CD4-positive, alpha-beta T cell treated with Interferon alpha-2 for 1 hour (primary cell): ENCODE data around the gene EVA1A.

ENCODE experiments used
- DNase-seq, 2 donors: peaks; one replicate each; pipeline ENCODE4 v3.0.0-alpha.2; 2020 to 2022

EVA1A gene

DNA sequence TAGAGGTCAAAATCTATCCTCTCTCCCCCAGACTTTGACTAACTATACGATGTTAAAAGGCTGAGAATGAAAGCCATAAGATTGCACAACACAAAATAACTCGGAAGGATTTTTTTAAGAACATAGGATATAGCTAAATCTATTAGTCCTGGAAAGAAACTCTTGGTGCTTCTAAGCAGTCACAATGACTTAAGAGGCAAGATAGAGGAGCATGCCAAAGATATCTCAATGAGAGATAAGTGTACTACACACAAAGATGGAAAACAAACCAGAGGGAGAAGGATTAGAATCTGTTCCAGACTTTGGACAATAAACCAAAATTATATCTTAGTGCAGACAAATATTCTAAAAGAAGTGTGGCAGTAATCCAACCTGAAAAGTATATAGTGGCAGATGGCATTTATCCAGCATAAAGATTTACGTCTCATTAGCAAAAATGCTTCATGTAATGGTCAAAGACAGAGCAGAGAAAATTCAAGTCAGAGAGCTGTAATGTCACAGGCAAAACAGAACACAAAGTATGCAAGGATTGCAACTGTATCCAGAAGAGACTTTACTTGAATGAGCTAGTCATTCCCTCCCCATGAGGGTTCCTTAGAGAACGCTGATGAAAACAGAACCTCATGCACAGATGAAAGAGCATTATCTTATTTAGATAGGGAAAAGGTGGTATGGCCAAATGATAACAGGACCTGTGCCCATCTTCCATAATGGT lies 28.8 kb upstream of the EVA1A start:
- DNase-seq: no peak

DNA sequence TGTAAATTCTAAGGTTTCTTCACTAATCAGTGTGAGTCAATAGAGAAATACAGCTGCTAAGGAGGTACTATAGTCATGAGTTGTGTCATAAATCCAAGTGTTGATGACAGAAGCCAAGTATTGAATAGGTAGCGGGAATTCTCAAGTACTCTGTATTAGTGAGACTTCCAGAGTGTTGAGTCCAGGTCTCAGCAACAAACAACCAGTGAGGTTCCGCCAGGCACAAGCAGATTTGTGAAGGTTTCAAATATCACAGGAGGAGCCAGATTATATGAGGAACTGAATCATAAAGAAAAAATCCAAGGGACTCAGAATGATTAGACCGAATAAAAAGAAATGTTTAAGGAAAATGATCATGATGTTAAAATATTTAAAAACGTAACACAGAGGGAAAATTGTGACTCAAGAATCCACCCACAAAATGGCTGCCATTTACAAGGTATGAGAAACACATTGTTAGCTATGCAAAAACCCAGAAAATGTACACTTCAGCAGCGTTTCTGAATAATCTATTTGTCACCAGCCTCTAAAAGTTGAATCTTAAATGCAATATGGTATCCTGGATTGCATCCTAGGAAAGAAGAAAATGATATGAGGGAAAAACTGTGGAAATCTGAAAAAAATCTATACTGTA lies 27.3 kb upstream of the EVA1A start:
- DNase-seq: no peak

DNA sequence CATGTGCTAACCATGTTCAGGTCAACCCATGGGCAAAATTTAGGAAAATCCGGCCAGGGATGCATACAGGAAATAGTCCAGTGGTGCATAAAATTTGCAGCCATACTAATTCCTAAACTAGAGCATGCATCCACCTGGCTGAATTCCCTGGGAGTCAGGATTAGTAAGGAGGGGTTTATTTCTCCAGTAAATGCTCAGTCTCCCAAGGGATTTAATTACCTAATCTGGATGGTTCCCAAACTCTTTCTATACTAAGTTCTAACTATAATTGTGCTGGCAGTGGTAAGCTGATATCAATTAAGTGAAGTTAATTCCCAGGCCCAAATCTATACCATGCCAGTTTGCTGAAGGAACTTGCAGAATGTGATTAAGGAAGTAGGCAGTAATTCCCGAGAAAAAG lies 26.2 kb upstream of the EVA1A start:
- no peak for DNase-seq

DNA sequence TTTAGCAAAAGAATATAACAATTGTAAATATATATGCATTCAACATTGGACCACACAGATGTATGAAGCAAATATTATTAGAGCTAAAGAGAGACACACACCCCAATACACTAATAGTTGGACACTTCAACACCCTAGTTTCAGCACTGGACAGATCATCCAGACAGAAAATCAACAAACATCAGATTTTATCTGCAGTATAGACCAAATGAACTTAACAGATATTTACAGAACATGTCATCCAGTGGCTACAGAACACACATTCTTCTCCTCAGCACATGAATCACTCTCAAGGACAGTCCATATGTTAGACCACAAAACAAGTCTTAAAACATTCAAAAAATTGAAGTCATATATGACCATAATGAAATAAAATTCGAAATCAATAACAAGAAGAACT lies 22.1 kb upstream of the EVA1A start:
- DNase-seq: no peak

DNA sequence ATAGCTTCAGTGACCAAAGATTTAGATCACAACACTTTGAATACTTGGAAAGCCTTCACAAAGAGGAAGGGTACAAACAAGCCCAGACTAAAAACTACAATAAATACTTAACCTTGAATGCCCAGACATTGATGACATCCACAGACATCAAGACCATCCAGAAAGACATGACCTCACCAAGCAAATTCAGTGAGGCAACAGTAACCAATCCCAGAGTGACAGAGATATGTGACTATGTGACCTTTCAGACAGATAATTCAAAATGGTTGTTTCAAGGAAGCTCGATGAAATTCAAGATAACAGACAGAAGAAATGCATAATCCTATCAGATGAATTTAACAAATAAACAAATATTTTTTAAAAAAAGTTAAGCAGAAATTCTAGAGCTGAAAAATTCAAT lies 19.9 kb upstream of the EVA1A start:
- no peak for DNase-seq

DNA sequence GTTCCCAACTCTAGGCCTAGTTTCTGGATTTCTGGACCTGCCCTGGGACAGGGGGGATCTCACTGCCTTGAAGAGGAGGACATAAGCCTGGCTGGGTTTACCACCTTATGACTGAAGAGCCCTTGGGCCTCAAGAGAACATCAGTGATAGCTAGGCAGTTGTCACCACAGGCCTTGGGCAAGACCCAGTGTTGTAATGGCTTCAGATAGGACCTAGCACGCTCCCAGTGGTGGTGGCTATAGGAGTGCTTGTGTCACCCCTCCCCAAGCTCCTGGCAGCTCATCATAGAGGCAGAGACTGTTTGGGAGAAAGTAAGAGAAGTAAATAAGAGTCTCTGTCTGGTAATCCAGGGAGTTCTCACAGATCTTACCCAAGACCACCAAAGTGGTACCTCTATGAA lies 19.4 kb upstream of the EVA1A start:
- DNase-seq: no peak

DNA sequence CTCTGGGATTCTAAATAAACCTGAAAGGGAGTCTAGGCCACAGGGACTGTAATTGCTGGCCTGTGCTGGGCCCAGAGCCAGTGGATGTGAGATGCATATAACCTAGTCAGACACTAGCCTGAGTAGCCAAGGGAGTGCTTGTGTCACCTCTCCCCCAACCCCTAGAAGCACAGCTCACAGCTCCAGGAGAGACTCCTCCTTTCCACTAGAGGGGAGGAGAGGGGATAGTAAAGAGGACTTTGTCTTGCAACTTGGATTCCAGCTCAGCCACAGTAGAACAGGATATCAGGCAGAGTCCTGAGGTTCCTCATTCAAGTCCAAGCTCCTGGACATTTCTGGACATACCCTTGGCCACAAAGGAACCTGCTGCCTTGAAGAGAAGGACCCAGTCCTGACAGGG lies 18.4 kb upstream of the EVA1A start:
- no peak for DNase-seq

DNA sequence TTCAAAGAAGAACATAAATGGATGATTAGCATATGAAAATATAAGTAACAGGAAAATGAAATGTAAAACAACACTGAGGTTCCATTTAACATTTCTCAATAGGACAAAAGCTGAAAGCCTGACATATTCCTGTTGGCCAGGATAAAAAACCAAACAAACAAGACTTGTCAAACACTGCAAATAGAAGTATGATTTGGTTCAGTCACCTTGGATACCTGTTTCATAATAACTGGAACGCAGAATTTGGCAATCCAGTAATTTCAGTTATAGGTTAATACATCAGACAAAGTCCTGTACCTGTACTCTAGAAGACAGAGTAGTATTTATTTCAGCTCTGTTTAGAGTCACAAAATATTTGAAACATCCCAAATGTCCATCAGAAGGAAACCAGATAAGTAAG lies 16.5 kb upstream of the EVA1A start:
- no peak for DNase-seq

DNA sequence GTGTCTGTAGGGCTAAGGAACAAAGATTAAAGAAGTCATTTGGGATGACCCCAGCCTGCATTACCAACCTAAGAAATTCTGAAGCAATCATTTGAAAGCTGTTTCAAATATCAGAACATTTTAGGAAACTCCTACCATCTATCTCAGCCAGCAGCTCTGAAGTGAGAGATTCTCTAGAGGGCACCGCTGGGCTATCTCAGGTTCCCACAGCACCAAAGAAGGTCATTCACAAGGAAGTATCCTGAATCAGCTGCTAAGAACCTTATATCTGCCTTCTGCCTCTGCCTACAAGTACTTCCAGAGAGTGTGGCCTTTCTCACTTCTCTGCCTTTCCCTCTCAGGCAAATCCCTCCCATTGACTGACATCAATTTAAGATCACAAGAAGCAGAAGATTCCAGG lies 13.4 kb upstream of the EVA1A start:
- no peak for DNase-seq

DNA sequence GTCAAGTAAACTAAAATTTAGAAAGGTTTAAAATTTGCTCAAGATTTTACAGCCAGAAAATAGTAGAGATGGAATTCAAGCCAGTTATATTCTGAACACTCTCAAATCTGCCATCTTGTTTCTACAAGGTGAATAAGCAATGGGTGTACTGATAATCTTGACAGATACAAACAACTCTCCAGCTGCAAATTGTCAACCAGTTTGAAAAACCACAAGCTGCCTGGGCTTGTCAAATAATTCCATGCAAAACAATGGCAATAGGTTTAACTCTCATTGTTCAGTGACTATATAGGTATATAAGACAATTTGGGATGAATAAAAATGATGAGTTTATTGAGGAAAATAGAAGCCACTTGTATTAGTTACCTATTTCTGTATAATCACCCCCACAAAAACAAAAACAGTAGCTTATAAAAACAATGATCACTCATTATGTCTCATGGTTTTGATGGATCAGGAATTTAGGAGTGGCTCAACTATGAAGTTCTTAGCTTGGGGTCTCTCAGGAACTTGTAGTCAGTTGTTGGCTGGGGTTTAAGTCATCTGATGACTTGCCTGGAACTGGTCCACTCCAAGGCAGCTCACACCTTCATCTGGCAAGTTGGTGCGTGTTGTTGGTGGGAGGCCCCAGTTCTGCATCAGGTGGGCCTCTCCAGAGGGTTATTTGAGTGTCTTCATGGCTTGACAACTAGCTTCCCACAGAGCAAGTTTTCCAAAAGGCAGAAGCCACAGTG lies 12.6 kb upstream of the EVA1A start:
- no peak for DNase-seq

DNA sequence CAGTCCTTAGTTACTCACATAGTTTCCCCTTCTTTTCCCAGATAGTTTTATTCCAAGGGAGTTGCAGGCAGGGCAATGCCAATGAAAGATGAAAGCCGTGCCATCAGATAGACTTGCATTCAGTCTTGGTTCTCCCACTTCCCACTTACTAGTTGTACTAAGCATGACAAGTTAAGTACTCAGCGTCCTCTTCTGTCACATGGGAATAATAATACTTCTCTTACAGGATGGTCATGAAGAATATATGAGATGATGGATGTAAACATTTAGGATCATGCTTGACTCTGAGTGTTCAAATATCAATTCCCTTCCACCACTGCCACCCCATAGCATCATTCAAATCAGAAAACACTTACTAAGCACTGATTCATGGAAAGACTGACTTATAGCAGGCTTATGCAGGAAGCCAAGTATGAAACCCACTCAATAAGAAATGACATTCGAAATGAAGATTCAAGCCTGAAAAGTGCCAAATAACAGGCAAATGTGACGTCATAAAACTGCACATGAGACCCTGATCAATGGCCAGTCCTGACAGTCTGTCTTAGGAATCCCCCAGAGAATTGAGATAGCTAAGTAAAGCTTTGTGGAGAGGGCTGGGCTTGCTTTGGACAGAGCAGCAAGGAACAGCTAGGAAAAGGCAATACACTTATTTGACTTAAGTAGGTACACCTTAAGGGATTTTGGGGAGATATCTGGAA lies 11.1 kb upstream of the EVA1A start:
- DNase-seq: no peak

DNA sequence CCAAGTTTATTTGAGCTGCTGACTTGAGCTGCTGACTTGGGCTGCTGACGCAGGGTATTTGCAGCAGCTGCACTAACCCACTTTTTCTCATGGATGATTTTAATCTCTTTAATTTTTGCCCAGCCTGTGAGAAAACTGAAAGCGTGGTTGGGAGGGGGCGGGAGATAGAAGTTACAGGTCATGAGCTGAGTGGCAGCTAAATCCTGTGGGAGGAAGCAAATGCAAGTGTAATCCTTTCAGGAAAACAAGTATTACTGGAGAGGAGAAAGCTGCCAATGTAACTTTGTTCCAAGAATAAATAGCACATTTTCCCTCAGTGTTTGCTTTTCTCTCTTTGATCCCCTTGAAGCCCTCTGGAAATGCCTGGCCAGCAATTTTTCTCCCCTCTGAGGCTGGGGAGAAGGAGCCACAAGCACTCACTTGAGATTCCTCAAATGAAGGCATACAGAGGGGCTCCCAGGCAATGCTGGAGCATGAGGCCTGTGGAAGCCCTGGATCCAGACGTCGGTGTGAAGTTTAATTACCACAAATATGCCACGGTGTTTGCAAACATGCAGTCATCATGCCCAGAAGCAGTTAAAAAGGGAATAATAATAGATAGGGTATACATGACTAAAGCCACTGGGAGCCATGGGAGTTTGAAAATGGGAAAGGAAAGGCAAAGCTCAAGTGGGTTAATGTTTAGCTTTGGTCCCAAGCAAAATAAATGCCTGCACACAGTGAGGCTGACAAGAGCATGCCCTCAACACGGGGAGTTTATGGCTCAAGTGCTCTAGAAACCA lies 10.4 kb upstream of the EVA1A start:
- no peak for DNase-seq

DNA sequence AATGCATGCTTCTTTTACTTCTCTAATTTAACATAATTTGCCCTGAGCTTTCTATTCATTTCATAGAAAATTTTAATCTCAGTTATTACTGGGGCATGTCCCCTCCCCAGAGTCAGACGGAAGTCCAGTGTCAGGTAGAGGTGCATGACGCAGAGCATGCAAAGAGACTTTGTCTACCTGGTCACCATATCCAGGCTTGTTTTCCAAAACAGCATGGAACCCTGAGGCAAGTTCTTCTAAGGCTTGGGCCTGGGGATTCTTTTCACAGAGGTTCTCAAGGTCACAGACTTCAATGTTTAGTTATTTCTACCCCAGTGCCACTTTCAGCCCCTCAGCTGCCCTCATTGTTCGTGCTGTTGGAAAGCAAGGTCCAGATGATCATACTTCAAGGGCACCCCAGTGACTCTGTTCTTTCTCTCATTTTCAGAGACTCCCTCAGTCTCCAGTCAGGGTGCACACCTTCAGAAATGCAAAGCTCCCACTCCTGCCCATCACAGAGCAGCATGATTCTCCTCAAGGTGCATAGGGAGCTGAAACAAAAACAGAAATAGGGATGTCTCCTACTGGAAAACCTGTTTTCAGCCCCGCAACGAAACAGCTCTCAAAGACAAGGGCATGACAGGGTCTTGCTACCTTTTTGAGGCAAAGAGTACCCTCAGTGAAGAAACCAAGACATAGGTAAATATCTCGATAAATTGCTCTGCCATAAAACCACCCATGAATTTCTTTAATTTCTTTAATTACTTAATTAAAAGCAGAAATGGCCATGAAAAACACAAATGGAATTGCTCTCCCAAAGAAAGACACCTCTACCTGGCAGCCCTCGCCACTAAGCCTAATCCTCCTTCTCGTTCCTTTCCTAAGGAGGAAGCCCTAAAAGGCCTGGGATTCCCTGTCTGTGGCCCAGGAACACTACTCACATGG lies 9.5 kb upstream of the EVA1A start:
- DNase-seq: no peak

DNA sequence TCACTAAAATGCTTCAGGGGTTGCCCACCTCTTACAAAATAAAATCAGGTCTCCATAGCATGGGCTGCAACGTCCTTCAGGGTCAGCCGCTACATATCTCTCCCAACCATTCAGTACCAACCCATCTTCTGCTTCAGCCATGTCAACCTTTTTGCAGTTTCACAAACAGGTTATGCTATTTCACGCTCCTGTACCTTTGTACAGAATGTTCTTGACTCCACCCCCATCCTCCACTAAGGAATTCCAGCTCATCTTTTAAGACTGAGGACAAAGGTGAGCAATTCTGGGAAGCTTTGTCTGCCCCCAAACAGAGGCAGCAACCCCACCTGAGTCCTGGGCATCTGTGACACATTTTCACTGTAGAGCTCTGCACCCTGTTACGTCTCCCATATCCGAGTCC lies 8.8 kb upstream of the EVA1A start:
- no peak for DNase-seq

DNA sequence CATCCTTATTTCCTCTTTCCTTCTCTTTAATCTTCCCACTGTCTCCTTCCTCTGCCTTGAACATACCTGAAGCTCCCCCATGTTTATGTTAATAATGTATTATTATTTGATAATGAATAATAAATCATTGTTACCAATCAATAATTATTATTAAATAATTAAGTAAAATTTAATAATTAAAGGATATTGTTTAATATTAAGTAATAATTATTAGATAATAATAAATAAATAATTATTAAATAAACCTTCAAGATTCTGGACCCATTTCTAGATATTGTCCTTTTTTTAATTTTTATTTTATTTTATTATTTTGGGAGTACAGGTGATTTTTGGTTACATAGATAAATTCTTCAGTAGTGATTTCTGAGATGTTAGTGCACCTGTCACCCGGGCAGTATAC lies 7.4 kb upstream of the EVA1A start:
- DNase-seq: no peak

DNA sequence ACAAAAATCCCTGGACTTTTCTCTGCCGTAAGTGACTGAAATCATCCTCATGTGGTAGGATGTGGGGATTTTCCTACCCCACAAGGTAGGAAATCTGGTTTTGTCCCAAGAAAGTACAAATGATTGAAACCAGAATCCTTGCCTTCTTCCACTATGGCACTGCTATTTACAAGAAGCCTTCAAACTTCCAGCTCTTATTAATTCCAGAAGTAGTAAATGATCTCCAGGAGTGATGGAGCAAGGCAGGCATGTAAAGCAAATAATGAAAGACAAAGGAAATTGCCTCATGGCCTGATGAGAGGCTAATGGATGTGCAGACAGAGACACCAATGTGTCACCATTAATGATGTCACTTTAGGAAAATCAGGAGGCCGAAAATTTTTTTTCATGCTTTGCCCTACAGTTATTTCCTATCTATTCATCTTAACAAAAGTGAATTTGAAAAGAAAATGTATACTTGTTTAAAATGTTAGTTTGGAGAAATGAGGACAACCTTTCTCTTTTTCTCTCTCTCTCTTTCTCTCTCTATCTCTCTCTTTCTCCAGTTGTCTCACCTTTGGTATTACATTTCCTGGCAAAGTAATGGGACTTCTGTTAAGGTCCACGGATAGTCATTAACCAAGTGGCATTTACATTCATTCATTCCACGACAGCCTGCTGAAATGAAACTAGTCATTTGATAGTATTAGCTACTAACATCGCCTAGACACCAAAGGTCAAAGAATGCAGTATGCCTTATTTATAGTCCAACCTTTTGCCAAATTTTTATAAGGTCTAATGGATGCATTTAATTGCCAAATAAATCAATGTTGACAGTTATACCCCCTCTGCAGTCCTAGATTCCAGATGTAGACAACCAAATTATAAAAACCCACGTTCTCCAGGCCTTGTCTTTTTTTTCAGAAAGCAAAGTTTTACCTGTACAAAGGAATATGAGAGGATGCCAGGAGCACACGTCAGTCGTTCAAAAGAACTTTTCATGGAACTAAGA lies 5.0 kb upstream of the EVA1A start:
- no peak for DNase-seq

DNA sequence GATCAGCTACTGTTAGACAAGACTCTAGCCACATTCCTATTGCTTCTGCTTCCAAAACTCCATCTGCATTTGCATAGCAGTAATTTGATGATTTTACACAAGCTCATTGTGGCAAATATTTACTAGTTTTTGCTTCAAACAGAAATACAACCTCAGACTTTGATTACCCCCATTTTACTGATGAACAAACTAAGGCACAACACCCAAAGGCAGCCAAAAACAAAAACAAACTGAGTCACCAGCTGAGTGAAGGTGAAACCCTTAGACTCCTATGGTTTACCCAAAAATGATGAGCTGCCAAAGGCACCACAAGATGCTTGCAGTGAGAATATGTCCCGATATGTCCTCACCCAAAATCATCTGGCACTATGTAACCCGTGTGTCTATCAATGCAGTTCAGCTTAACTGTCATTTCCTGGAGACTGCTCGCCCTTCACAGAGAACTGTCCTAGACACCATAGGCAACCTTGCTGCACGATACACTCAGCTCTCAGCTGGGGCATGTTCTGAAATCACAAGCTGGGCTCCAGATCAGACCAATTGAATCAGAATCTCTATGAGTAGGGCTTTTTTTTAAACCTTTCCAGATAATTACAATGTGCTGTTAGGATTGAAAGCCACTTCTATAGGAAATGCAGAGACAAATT lies 4.1 kb upstream of the EVA1A start:
- DNase-seq: no peak

DNA sequence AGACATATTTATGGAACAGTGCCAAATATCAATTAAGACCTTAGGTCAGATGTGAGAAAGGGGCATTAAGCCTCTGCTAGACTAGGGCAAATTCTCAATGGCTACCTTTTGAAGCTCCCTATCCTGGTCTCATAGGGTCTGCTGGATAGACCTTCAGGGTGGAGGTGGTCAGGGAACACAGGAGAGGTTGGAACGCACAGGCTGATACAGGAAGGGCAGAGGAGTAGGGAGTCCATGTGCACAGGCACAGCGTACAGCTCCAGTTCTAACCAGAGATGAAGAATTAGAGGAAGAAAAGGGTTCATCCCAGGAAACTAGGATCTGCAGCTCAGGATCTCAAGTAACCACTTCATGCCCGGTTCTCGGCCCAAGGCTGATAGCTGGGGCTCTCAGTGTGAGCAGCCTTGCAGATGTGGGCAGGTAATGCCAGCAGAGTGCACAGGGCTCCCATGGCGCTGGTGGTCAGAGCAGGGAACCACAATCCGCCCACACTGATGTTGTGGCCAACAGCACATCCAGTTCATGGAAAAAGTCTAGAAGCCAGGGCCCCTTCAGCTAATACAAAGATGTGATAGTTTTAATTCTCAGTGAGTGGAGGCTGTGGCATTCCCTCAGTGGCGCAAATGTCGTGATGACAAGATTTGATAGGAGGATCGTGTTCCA lies 3.4 kb upstream of the EVA1A start:
- DNase-seq: no peak

DNA sequence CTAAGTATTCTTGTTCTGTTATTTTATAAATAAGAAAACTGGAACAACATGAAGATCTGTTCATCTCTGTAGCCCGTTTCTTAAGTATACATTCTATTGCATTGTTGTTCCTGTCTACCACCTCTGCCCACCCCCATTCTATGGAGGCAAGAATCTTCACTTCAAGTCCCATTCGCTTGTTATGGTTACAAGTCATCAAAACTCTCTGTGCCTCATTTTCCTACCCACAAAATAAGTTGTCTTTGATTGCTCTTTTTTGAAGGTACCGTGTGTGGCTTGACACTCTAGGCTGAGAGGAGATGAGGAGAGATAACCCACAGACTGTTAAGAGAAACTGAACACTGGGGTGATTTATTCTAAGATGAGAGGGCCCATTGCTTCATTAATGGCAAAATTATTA lies 2.9 kb upstream of the EVA1A start:
- DNase-seq: no peak

DNA sequence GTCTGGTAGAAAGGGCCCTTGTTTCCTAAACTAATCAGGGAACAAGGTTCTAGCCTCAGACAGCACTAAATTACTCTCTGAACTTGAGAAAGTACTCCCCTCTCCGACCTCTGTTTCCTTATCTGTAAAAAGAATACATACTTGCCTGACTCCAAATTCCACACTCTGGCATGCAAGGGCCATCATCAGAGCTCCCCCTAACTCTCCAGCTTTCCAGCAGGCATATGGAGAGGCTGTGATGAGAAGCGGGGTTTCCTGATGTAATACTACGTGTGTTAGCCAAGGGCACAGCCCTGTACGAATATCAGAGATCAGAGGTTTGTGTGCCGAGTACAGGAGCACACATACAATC lies 1.8 kb upstream of the EVA1A start:
- no peak for DNase-seq
